Measurements from ENCODE around the gene B3GLCT. TPM values are rescaled to one million over a fixed set of nuclear protein-coding genes. Genes with fewer than 3 reads are reported as not detected.
A peak's percentile ranks its signal among the peaks of the same experiment; 100 is the strongest.

Gene B3GLCT
- total and polyA plus RNA-seq, 2 of the 13 experiments (the other 11 are each of a cell fraction or from before 2014, with no cell fraction given), result 2.0 to 7.1 TPM

DNA sequence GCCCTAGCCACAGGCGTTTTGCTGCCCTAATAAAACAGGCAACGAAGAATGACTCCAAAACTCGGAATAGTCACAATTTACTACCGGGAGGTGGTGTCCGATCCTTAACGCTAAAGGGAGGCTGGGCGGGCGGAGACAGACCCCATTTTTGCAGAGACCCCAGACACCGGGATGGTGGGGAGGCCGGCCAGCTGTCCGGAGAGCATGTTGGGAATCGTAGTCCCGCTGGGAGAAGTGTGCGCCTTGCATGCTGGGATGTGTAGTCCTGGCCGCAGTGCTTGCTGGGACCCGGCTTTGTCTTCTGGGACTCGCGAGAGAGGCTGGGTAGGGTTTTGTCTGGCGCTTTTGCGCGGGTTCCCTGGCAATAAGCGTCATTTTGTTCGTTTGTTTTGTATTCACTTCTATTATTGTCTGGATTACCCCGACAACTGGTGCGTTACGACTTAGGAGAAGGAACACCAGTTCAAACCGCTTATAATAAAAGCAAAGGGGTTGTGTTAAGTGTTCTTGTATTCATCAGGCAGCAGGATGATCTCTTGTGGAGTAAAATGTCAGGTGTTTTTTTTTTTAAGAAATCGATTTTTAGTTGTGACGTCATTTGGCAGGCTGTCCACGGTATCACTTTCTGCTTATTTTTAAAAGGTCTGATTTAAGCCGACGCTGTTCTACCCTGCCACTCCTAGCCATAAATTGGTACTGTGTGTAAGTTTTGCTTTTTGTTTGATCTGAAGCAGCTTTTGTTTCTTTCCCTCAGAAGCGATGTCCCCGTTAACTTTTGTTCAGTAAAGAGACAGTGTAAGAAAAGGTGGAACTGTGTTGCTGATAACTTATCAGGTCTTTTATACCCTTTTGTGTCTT lies 37.4 kb upstream of the B3GLCT start (continued):
- no peak for TF ChIP-seq ZBTB1 (CRISPR knock-in tag; IDR thresholded peaks at IDR 0.05; ENCODE audit: borderline replicate concordance)
- TF ChIP-seq ZNF547 (CRISPR knock-in tag; IDR thresholded peaks at IDR 0.05), result no peak
- no peak for TF ChIP-seq AGO2 (optimal IDR thresholded peaks at IDR 0.05; ENCODE audit: low read depth, low read length)
- TF ChIP-seq, protein P1, sequence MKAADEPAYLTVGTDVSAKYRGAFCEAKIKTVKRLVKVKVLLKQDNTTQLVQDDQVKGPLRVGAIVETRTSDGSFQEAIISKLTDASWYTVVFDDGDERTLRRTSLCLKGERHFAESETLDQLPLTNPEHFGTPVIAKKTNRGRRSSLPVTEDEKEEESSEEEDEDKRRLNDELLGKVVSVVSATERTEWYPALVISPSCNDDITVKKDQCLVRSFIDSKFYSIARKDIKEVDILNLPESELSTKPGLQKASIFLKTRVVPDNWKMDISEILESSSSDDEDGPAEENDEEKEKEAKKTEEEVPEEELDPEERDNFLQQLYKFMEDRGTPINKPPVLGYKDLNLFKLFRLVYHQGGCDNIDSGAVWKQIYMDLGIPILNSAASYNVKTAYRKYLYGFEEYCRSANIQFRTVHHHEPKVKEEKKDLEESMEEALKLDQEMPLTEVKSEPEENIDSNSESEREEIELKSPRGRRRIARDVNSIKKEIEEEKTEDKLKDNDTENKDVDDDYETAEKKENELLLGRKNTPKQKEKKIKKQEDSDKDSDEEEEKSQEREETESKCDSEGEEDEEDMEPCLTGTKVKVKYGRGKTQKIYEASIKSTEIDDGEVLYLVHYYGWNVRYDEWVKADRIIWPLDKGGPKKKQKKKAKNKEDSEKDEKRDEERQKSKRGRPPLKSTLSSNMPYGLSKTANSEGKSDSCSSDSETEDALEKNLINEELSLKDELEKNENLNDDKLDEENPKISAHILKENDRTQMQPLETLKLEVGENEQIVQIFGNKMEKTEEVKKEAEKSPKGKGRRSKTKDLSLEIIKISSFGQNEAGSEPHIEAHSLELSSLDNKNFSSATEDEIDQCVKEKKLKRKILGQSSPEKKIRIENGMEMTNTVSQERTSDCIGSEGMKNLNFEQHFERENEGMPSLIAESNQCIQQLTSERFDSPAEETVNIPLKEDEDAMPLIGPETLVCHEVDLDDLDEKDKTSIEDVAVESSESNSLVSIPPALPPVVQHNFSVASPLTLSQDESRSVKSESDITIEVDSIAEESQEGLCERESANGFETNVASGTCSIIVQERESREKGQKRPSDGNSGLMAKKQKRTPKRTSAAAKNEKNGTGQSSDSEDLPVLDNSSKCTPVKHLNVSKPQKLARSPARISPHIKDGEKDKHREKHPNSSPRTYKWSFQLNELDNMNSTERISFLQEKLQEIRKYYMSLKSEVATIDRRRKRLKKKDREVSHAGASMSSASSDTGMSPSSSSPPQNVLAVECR (CRISPR knock-in tag; IDR thresholded peaks at IDR 0.05; ENCODE audit: borderline replicate concordance), result peak; percentile 94
- TF ChIP-seq PAF1 (CRISPR knock-in tag; IDR thresholded peaks at IDR 0.05), result no peak
- no peak for TF ChIP-seq MEIS2 (CRISPR knock-in tag; IDR thresholded peaks at IDR 0.05)
- no peak for TF ChIP-seq ZNF432 (CRISPR knock-in tag; IDR thresholded peaks at IDR 0.05; ENCODE audit: borderline replicate concordance)
- peak; percentile 32; the same call in 1 of the 2 replicates for TF ChIP-seq GATAD2A (CRISPR knock-in tag; IDR thresholded peaks at IDR 0.05)
- no peak for TF ChIP-seq XBP1 (CRISPR knock-in tag; IDR thresholded peaks at IDR 0.05)
- no peak for TF ChIP-seq ZNF275 (CRISPR knock-in tag; IDR thresholded peaks at IDR 0.05; ENCODE audit: borderline replicate concordance)
- TF ChIP-seq FOXA1 (IDR thresholded peaks at IDR 0.05), result no peak
- TF ChIP-seq FOXA1 (CRISPR knock-in tag; IDR thresholded peaks at IDR 0.05), result no peak
- TF ChIP-seq ZFP1 (CRISPR knock-in tag; IDR thresholded peaks at IDR 0.05), result no peak
- TF ChIP-seq LRRFIP1 (CRISPR knock-in tag; conservative IDR thresholded peaks at IDR 0.05), result no peak
- TF ChIP-seq ZNF563 (CRISPR knock-in tag; IDR thresholded peaks at IDR 0.05), result no peak
- peak; percentile 89 for TF ChIP-seq GATAD1 (CRISPR knock-in tag; IDR thresholded peaks at IDR 0.05)
- peak; percentile 85 for TF ChIP-seq ZNF350 (CRISPR knock-in tag; IDR thresholded peaks at IDR 0.05; ENCODE audit: borderline replicate concordance, low read depth)
- TF ChIP-seq HNRNPL (IDR thresholded peaks at IDR 0.05; ENCODE audit: low read depth, low read length), result no peak
- no peak for TF ChIP-seq NPAS2 (CRISPR knock-in tag; IDR thresholded peaks at IDR 0.05; ENCODE audit: borderline replicate concordance)
- no peak for TF ChIP-seq ZNF281 (CRISPR knock-in tag; IDR thresholded peaks at IDR 0.05; ENCODE audit: borderline replicate concordance)
